Activated CD8-positive, alpha-beta T cell treated with anti-CD3 and anti-CD28 coated beads for 36 hours (primary cell): Measurements from ENCODE around the gene ATP6V1F. TPM values are rescaled to one million over a fixed set of nuclear protein-coding genes. Genes with fewer than 3 reads are reported as not detected.

Source experiments
- ATAC-seq: fragments of 200-7000 bp; cut with Tn5 transposase; one replicate; pipeline ENCODE4 v1.10.0; 2021; ENCODE audit warnings: mild to moderate bottlenecking, moderate library complexity
- CTCF ChIA-PET: fragments of 350-600 bp; sonication (Branson Sonifier 250); formaldehyde crosslinking; loops from one replicate; lab custom pipeline; 2021; ENCODE audit warnings: antibody characterized with exemption; lab: Charles Lee
- POLR2A ChIA-PET: fragments of 350-600 bp; sonication (Branson Sonifier 250); formaldehyde crosslinking; loops from one replicate; lab custom pipeline; 2021; ENCODE audit warnings: antibody characterized with exemption; lab: Charles Lee
- DNase-seq: peaks from one replicate; pipeline ENCODE4 v3.0.0-alpha.2; 2020
- H3K27ac Mint-ChIP-seq: one replicate; pipeline ENCODE4 v1.8.0; 2021; ENCODE audit warnings: mild to moderate bottlenecking, mixed read lengths
- H3K27me3 Mint-ChIP-seq: one replicate; pipeline ENCODE4 v1.8.0; 2021; ENCODE audit warnings: mixed read lengths
- H3K36me3 Mint-ChIP-seq: one replicate; pipeline ENCODE4 v1.8.0; 2021; ENCODE audit warnings: low read depth, mixed read lengths
- H3K4me1 Mint-ChIP-seq: one replicate; pipeline ENCODE4 v1.8.0; 2021; ENCODE audit warnings: low read depth, mixed read lengths
- H3K4me3 Mint-ChIP-seq: one replicate; pipeline ENCODE4 v1.8.0; 2021; ENCODE audit warnings: mild to moderate bottlenecking, moderate library complexity, mixed read lengths
- H3K9me3 Mint-ChIP-seq: one replicate; pipeline ENCODE4 v1.8.0; 2021; ENCODE audit warnings: mixed read lengths
- intact Hi-C: fragments of 100-400 bp; cut with micrococcal nuclease; formaldehyde crosslinking; loops from one replicate; pipeline ENCODE4 v1.10.0; 2022
- total RNA-seq, 2 experiments: library from RNA; stranded (reverse); gene quantifications; one replicate each; pipeline ENCODE4 v1.2.3, GENCODE V29; 2021
- TF ChIP-seq, protein P1 (sequence below): fragments of 200-600 bp; IDR thresholded peaks from one replicate; pipeline ENCODE4 v1.8.0; 2022; ENCODE audit warnings: antibody characterized with exemption, mild to moderate bottlenecking

Gene ATP6V1F
- total RNA-seq, 2 experiments from 2014 or later, result 109 to 113 TPM

- Mint-ChIP-seq H3K4me1 (peaks cover 15% of the 10 kb centered on the region), H3K36me3 (no peaks in the 10 kb centered on the region), H3K27ac (no peak overlapping the region), H3K9me3 (no peaks in the 10 kb centered on the region), H3K27me3 (peaks cover 30% of the 10 kb centered on the region), H3K4me3 (no peak overlapping the region)
- DNase-seq, result no peak
- ChIA-PET POLR2A (interaction anchor here (1.2 to 1.5 kb wide), 2 partner anchors 30 to 37 kb away, joined by 4 to 7 read pairs; partner anchors contain the start of gene ATP6V1F), CTCF (interaction anchor here (2.4 to 4.4 kb wide), 3 partner anchors 10 to 50 kb away, joined by 13 to 22 read pairs (median 17); partner anchors contain the start of gene ATP6V1F)
- TF ChIP-seq, protein P1, sequence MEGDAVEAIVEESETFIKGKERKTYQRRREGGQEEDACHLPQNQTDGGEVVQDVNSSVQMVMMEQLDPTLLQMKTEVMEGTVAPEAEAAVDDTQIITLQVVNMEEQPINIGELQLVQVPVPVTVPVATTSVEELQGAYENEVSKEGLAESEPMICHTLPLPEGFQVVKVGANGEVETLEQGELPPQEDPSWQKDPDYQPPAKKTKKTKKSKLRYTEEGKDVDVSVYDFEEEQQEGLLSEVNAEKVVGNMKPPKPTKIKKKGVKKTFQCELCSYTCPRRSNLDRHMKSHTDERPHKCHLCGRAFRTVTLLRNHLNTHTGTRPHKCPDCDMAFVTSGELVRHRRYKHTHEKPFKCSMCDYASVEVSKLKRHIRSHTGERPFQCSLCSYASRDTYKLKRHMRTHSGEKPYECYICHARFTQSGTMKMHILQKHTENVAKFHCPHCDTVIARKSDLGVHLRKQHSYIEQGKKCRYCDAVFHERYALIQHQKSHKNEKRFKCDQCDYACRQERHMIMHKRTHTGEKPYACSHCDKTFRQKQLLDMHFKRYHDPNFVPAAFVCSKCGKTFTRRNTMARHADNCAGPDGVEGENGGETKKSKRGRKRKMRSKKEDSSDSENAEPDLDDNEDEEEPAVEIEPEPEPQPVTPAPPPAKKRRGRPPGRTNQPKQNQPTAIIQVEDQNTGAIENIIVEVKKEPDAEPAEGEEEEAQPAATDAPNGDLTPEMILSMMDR, result no peak
- no peak for ATAC-seq
- intact Hi-C loops, result no loop called here
Measured at GRCh38 chr7:128832880-128833147, 29.8 kb upstream of the ATP6V1F start.

- Mint-ChIP-seq H3K4me1 (peaks cover 15% of the 10 kb centered on the region), H3K27ac (no peak overlapping the region), H3K27me3 (peaks cover 25% of the 10 kb centered on the region), H3K36me3 (no peaks in the 10 kb centered on the region), H3K4me3 (no peak overlapping the region), H3K9me3 (no peaks in the 10 kb centered on the region)
- no peak for DNase-seq
- intact Hi-C loops, result no loop called here
- POLR2A ChIA-PET, result interaction anchor here (1.2 to 1.5 kb wide), 2 partner anchors 29 to 36 kb away, joined by 4 to 7 read pairs; partner anchors contain the start of gene ATP6V1F
- CTCF ChIA-PET, result interaction anchor here (0.6 to 4.4 kb wide), 4 partner anchors 9 to 88 kb away, joined by 3 to 22 read pairs (median 15); partner anchors contain the start of gene ATP6V1F
- TF ChIP-seq, protein P1, result no peak
- no peak for ATAC-seq
Measured at GRCh38 chr7:128833148-128833945, 29.3 kb upstream of the ATP6V1F start.

- intact Hi-C loops, result no loop called here
- H3K27ac Mint-ChIP-seq, result no peak overlapping the region
- POLR2A ChIA-PET, result no interaction called here
- peaks cover 15% of the 10 kb centered on the region for H3K4me1 Mint-ChIP-seq
- H3K4me3 Mint-ChIP-seq, result no peak overlapping the region
- ATAC-seq (no peak), DNase-seq (no peak)
- CTCF ChIA-PET, result interaction anchor here (2.4 to 4.4 kb wide), 3 partner anchors 8 to 49 kb away, joined by 13 to 22 read pairs (median 17); partner anchors contain the start of gene ATP6V1F
- TF ChIP-seq, protein P1, result no peak
- peaks cover 19% of the 10 kb centered on the region for H3K27me3 Mint-ChIP-seq
- no peaks in the 10 kb centered on the region for H3K9me3 Mint-ChIP-seq
- H3K36me3 Mint-ChIP-seq, result no peaks in the 10 kb centered on the region
Measured at GRCh38 chr7:128833946-128834325, 28.7 kb upstream of the ATP6V1F start.

DNA sequence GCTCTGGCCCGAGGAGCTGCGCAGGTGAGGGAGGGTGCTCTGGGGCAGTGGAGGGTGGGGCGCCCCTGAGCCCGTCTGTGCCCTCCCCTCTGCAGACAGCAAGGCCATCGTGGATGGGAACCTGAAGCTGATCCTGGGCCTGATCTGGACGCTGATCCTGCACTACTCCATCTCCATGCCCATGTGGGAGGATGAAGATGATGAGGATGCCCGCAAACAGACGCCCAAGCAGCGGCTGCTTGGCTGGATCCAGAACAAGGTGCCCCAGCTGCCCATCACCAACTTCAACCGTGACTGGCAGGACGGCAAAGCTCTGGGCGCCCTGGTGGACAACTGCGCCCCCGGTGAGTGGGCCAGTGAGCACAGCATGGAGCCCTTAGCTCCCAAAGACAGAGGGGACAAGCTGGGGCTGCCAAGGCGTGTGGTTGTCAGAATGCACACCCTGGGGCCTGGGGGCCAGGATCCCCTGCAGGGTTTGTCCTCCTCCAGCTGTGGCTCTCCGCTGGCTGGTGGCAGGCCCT is 27.4 kb upstream of the ATP6V1F start:
- Mint-ChIP-seq H3K27ac (no peak overlapping the region), H3K36me3 (no peaks in the 10 kb centered on the region), H3K27me3 (peaks cover 11% of the 10 kb centered on the region), H3K4me3 (no peak overlapping the region), H3K9me3 (no peaks in the 10 kb centered on the region), H3K4me1 (peaks cover 11% of the 10 kb centered on the region)
- DNase-seq (no peak), ATAC-seq (no peak)
- intact Hi-C loops, result no loop called here
- ChIA-PET POLR2A (interaction anchor here (0.8 to 1.2 kb wide), 3 partner anchors 15 to 27 kb away, joined by 3 to 4 read pairs (median 3); partner anchors contain the start of gene ATP6V1F), CTCF (interaction anchor here (0.8 to 4.4 kb wide), 3 partner anchors 24 to 48 kb away, joined by 3 to 17 read pairs (median 3); partner anchors contain the start of gene ATP6V1F)
- TF ChIP-seq, protein P1, result no peak
